GM19372 (cell line): Measurements from ENCODE around the gene MYL2.
"Not testable (repeated sequence)": the region's sequence is repeated elsewhere in the genome, so short reads cannot be mapped to it uniquely, and the experiment has no call there.

Experiments used
- ATAC-seq: cut with Tn5 transposase; IDR thresholded peaks from one replicate; pipeline ENCODE4 v1.9.1; 2021; ENCODE audit warnings: mild to moderate bottlenecking, low read depth, moderate library complexity; ENCODE audit not compliant: unreplicated experiment

The MYL2 gene, protein sequence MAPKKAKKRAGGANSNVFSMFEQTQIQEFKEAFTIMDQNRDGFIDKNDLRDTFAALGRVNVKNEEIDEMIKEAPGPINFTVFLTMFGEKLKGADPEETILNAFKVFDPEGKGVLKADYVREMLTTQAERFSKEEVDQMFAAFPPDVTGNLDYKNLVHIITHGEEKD

GRCh38 chr12:110920324-110920910 lies at the start of gene MYL2:
Gene MYL2 (minus strand): TSS chr12:110920579. CDS start chr12:110920529, 50 bp downstream.
- no peak for ATAC-seq

DNA sequence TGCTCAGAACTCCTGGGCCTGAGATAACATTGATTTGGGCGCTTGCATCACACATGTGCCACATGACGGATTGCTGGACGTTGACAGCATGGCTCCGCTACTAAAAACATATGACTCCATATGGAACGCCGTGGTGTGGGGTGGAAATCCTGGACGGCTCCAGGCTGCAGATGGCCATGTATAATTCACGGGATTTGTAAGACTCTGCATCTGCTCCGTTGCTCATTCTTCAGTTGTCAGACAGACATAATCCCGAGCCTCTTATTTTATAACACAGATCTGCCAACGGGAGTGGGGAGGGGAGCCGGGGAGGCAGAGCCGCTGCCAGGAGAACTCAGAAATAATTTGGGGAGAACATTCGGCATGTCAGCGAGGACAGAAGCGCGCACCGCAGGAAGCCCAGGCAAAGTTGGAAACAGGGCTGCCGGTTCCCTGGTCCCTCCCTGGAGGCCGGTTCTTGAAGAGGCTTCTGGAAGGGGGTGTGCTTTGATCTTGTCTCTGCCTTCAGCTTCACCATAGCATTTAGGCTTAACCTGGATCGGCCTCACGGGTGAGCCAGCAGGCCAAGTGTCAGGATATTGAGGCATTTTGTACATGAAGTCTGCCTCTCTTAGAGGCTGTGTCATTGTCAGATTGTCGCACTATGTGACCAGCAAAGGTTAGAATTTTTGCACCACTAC lies 45.8 kb upstream of the MYL2 start:
- ATAC-seq, result no peak

- no peak for ATAC-seq
These were observed 45.2 kb upstream of the MYL2 start for GRCh38 chr12:110965574-110965973.

DNA sequence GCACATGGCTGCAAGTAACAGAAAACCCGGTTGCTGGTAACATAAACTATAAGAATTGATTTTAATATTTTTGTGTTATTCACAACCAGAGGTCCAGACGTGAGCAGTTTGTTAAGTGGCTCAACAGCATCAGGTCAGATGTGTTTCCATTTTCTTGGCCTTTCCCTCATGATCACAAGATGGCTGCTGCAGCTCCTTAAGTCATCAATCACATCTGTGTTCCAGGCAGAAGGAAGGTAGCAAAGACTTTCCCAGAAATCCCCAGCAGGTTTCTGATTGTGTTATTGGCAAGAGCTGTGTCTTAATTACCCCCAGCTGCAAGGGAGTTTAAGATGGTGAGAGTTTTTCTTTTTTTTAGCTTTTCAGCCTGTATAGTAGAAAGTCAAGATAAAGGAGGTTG lies 40.4 kb upstream of the MYL2 start:
- no peak for ATAC-seq

DNA sequence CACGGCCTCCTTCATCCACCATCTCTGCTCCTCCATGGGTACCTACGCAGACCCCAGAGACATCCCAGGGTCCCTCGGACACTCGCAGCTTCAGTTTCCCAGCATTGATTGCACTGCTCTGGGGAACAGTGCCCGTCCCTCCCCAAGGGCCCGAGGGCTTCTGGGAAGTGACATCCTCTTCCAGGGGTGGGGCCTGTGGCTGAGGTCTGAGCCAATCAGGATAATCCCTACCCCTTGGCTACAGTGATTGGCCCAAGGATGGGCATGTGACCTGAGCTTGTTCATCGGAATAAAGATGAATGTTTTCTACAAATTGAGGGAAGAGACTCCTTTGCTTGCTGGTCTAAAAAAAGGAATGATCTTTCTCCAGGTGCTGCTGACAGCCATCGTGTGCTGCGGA lies 37.3 kb upstream of the MYL2 start:
- ATAC-seq, result no peak

DNA sequence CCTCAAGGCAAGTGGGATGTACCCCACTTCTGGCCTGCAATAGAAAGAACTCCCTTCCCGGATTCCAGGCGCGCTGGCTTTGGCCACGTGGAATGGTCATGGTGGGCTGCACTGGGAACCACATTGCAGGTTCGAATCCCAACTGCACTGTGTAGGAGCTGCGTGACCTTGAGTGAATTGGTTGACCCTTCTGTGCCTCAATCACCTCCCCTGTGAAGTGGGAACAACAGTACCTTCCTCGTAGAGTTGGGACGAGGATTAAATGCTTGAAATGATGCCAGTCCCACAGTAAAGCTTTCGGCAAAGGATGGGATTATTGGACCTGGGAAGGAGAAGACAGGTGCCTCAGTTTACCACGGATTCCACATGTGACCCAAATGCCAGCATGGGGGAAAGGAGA lies 36.8 kb upstream of the MYL2 start:
- no peak for ATAC-seq

- not testable (repeated sequence) for ATAC-seq
These were observed 30.5 kb upstream of the MYL2 start for GRCh38 chr12:110950867-110951266.

- ATAC-seq, result not testable (repeated sequence)
These were observed 30.1 kb upstream of the MYL2 start for GRCh38 chr12:110950466-110950865.

DNA sequence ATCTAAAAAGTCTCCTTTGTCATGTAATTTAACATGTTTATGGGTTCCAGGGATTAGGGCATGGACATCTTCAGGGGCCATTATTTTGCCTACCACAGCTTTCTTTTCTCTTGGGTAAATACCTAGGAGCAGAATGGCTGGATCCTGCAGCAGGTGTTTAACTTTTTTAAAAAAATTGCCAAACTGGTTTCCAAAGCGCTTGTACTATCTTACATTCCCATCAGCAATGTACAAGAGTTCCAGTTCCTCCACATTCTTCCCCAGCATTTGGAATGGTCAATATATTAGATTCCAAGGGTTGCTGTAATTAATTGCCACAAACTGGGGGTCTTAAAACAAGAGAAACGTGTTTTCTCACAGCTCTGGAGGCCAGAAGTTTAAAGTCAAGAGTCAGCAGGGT lies 27.7 kb upstream of the MYL2 start:
- ATAC-seq, result no peak

DNA sequence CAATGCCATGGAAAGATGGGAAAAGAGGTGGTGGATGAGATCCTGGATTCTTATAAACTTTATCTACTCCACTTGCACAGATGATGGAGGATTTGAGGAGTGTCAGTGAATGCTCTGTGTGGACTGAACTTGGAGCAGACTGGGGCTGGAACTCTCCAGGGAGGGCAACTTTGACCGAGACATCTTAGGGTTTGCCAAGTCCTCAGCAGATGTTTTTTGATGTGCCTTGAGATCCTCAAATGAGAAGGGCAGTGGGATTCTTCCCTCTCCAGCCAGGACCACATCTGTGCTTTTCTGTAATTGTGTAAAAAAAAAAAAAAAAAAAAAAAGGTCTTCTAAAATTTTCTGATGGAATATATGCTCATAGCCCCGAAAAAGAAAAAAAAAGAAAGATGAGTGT lies 23.0 kb upstream of the MYL2 start:
- ATAC-seq, result no peak

DNA sequence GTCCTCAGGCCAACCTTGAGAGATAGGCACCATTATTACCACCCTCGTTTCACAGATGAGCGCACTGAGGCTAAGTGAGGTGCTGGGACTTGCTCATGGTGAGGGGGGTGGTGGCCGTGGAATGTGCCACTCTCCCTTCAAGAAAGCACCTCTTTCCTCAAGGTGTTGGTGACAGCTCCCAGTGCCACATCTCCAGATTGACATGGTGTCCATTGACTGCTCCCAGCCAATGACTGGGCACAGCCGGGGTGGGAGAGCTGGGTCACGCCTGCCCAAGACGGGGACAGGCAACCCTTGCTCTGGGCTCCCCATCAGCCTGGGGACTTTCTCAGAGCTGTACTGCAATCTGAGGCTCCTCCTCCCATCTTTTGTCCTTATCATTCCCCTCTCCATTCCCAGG lies 21.0 kb upstream of the MYL2 start:
- ATAC-seq, result no peak

DNA sequence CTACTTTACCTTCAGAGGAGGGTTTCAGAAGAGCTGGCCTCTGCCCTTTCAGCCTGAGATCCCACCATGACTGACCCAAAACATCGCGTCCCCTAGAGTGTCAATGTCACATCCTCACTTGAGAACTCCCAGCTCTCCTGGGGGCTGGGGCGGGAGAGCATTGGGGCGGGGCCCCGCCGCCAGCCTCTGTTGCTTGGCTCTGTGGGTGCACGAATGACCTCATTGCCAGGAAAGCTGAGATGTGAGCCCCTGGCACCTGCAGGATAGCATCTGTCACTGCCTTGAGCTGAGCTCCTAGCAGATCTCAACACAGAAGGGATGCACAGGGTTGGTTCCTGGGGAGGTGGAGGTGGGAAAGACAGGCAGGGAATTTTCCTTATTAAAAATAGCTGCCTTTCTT lies 20.6 kb upstream of the MYL2 start:
- ATAC-seq, result no peak

DNA sequence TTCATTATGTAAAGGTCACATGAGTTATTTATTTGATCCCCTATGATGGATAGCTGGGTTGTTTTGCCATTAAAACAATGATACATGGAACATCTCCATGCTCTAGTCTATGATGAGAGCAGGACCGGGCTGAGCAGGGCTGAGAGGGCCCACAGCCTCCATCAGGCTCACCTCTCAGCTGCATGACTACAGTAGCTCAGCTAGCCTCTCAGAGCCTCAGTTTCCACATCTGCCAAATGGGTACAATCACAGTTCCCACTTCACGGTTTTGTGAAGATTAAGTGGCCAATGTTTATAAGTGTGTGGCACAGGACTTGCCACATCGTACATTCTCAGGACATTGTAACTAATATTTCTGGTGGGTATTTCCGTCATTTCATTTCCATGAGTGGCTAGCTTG lies 19.9 kb upstream of the MYL2 start:
- no peak for ATAC-seq

- ATAC-seq, result no peak
These were observed 16.8 kb upstream of the MYL2 start for GRCh38 chr12:110937104-110937641.

DNA sequence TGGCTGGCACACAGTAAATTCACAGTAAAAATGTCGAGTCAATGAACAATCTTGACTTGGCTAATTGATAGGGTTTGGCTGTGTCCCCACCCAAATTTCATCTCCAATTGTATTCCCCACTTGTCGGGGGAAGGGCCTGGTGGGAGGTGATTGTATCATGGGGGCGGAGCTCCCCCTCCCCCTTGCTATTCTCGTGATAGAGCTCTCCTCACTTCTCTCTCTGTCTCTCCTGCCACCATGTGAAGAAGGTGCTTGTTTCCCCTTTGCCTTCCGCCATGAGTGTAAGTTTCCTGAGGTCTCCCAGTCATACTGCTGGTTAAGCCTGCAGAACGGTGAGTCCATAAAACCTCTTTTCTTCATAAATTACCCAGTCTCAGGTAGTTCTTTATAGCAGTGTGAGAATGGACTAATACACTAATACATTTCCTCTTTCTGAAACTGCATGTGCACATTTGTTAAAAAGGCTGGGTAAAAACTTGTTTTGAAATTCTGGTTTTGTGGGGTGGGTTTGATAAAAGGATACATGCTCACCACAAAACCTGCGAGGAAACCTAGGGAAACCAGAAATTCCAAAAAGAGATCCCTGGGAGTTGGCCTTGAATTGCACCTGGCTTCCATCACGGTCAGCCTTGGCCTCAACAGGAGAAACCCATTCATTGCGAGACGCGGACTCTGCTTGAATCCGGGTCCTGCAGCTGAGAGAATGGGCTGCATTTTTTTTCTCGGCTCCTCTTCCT lies 16.2 kb upstream of the MYL2 start:
- ATAC-seq, result no peak

GRCh38 chr12:110935588-110935987 lies 15.2 kb upstream of the MYL2 start:
- no peak for ATAC-seq

- no peak for ATAC-seq
These were observed 13.9 kb upstream of the MYL2 start for GRCh38 chr12:110934093-110934852.

- ATAC-seq, result no peak
These were observed 13.1 kb upstream of the MYL2 start for GRCh38 chr12:110933326-110933974.

GRCh38 chr12:110932046-110932445 lies 11.7 kb upstream of the MYL2 start:
- no peak for ATAC-seq

GRCh38 chr12:110931315-110931728 lies 10.9 kb upstream of the MYL2 start:
- no peak for ATAC-seq
